Adrenal gland (tissue), 12 donors: ENCODE measurements around the gene ARHGEF25. TPM values are rescaled to one million over a fixed set of nuclear protein-coding genes. Genes with fewer than 3 reads are reported as not detected.

Experiments
- DNase-seq, 7 donors: peaks; one replicate each; pipeline ENCODE4 v3.0.0-alpha.2; 2019 to 2020
- H3K27ac ChIP-seq, 5 donors: fragments of 200-600 bp; sonication (generic) in 4 of 5; 1 replicate in 3 of 5; 2 replicates in 2 of 5; pipeline versions ENCODE4 v1.5.1 to v1.8.0; 2016 to 2020; ENCODE audit warnings: mild to moderate bottlenecking in 1 of 5
- H3K27me3 ChIP-seq: fragments of 200-600 bp; 2 replicates; pipeline ENCODE4 v1.8.0; 2021
- H3K36me3 ChIP-seq, 2 donors: fragments of 200-600 bp; replicated peaks in 1 of 2; 1 replicate in 1 of 2; 2 replicates in 1 of 2; pipeline versions ENCODE4 v1.5.1 to v1.8.0; 2018 to 2022
- H3K4me1 ChIP-seq, 2 donors: fragments of 200-600 bp; replicated peaks in 1 of 2; 1 replicate in 1 of 2; 2 replicates in 1 of 2; pipeline versions ENCODE4 v1.5.1 to v1.8.0; 2018 to 2021
- H3K4me3 ChIP-seq, 4 donors: fragments of 200-600 bp; sonication (generic) in 3 of 4; one replicate each; pipeline ENCODE4 v1.5.1; 2016 to 2018
- H3K9me3 ChIP-seq, 3 donors: fragments of 200-600 bp; sonication (generic) in 1 of 3; replicated peaks in 1 of 3; 1 replicate in 2 of 3; 2 replicates in 1 of 3; pipeline versions ENCODE4 v1.5.1 to v1.8.0; 2016 to 2021
- POLR2A ChIP-seq, 2 donors: fragments of 450-650 bp; IDR thresholded peaks; one replicate each; pipeline ENCODE4 v1.6.1; 2017; ENCODE audit warnings: antibody characterized with exemption in 2 of 2, mild to moderate bottlenecking in 2 of 2, moderate library complexity in 1 of 2
- WGBS, 4 donors: extraction: QIAGEN DNeasy Blood & Tissue Kit in 2 of 4; methylation state at CpG; one replicate each; pipeline versions ENCODE4 v1.1.5 to v1.1.7; 2013 to 2017; 5-methylcytosine and 5-hydroxymethylcytosine counted together
- intact Hi-C, 2 donors: fragments of 100-400 bp; cut with DNase I; formaldehyde crosslinking; loops; one replicate each; pipeline versions ENCODE4 v1.14.1 to v1.15.0; 2022 to 2023
- polyA plus RNA-seq, 3 donors: library from polyadenylated mRNA; stranded (reverse); fragments of 200-250 nt in 2 of 3; fragments of 350-450 nt in 1 of 3; fragmentation: Illumina TruSeq in 1 of 3; extraction: RNeasy Lipid Tissue Mini Kit (QIAGEN cat#74804) in 1 of 3; gene quantifications; one replicate each; pipeline ENCODE4 v1.2.3, GENCODE V29; 2013 to 2014
- total RNA-seq, 9 donors: library from RNA; depleted of rRNA in 4 of 9; stranded (reverse); fragments of >200 nt in 4 of 9; fragments of 120-200 nt in 1 of 9; fragmentation: NEBNext Ultra II Directional in 1 of 9; extraction: Animal tissue kit (Norgen Biotek cat#: 25700) in 1 of 9; gene quantifications; one replicate each; pipeline versions ENCODE4 v1.1.0 to v1.2.4, GENCODE V29; 2013 to 2023
- TF ChIP-seq, protein P1 (sequence below), 6 experiments: fragments of 450-650 bp in 4 of 6; fragments of 200-600 bp in 2 of 6; sonication (generic) in 1 of 6; IDR thresholded peaks; 1 replicate in 5 of 6; 2 replicates in 1 of 6; pipeline versions ENCODE4 v1.5.1 to v1.8.0; 2016 to 2021; ENCODE audit warnings: antibody characterized with exemption in 6 of 6, mild to moderate bottlenecking in 2 of 6, moderate library complexity in 1 of 6
- donor health status: healthy with polysubstance abuse.
- donor health status: Bipolar disorder and iron deficiency.
- donor health status: DM: yes; HTN: yes; CAD: no.
- donor health status: DM: no; HTN: no; CAD: no.
- donor health status: DM: no; HTN: no; CAD: no.
- donor health status: DM: yes; HTN: yes; CAD: no.

ARHGEF25 gene
- total and polyA plus RNA-seq, 12 donors: 4.9 to 86.4 (median 9.9) TPM

GRCh38 chr12:57629897-57630471 is 18.7 kb downstream of the ARHGEF25 start:
- no peaks in the 10 kb centered on the region for H3K9me3 ChIP-seq
- no peak overlapping the region for H3K27ac ChIP-seq
- H3K4me1 ChIP-seq: peaks cover 15 to 23% of the 10 kb centered on the region in 2 donors
- 80 to 88% (median 85%) methylated on average over 4 to 5 of the region's 5 CpGs for WGBS, 4 donors
- H3K27me3 ChIP-seq: peaks cover 55% of the 10 kb centered on the region
- TF ChIP-seq POLR2A (IDR thresholded peaks at IDR 0.05): no peak
- TF ChIP-seq, protein P1, sequence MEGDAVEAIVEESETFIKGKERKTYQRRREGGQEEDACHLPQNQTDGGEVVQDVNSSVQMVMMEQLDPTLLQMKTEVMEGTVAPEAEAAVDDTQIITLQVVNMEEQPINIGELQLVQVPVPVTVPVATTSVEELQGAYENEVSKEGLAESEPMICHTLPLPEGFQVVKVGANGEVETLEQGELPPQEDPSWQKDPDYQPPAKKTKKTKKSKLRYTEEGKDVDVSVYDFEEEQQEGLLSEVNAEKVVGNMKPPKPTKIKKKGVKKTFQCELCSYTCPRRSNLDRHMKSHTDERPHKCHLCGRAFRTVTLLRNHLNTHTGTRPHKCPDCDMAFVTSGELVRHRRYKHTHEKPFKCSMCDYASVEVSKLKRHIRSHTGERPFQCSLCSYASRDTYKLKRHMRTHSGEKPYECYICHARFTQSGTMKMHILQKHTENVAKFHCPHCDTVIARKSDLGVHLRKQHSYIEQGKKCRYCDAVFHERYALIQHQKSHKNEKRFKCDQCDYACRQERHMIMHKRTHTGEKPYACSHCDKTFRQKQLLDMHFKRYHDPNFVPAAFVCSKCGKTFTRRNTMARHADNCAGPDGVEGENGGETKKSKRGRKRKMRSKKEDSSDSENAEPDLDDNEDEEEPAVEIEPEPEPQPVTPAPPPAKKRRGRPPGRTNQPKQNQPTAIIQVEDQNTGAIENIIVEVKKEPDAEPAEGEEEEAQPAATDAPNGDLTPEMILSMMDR (IDR thresholded peaks at IDR 0.05): no peak
- intact Hi-C loops: no loop called here
- no peak overlapping the region for H3K4me3 ChIP-seq
- DNase-seq: peak in 1 of 7 donors; percentile 17
- H3K36me3 ChIP-seq: no peaks in the 10 kb centered on the region

- TF ChIP-seq, protein P1 (IDR thresholded peaks at IDR 0.05): no peak
- no peak for TF ChIP-seq POLR2A (IDR thresholded peaks at IDR 0.05)
- Histone ChIP-seq H3K4me3 (no peak overlapping the region), H3K27ac (no peak overlapping the region), H3K9me3 (no peaks in the 10 kb centered on the region), H3K27me3 (peaks cover 52% of the 10 kb centered on the region), H3K4me1 (peaks cover 15 to 23% of the 10 kb centered on the region in 2 donors), H3K36me3 (no peaks in the 10 kb centered on the region)
- peak in 1 of 7 donors; percentile 12 for DNase-seq
- intact Hi-C loops: no loop called here
- 50 to 68% (median 58%) methylated on average over 3 to 6 of the region's 6 CpGs for WGBS, 4 donors
Observed at GRCh38 chr12:57630891-57631433, 19.7 kb downstream of the ARHGEF25 start.

- TF ChIP-seq, protein P1 (IDR thresholded peaks at IDR 0.05): no peak
- no peak for TF ChIP-seq POLR2A (IDR thresholded peaks at IDR 0.05)
- H3K4me3 ChIP-seq: peak overlapping the region in 1 of 4 donors; percentile 72
- no peaks in the 10 kb centered on the region for H3K9me3 ChIP-seq
- no peaks in the 10 kb centered on the region for H3K36me3 ChIP-seq
- intact Hi-C loops: no loop called here
- peaks cover 45% of the 10 kb centered on the region for H3K27me3 ChIP-seq
- H3K4me1 ChIP-seq: peaks cover 15 to 23% of the 10 kb centered on the region in 2 donors
- no peak overlapping the region for H3K27ac ChIP-seq
- 11 to 56% (median 16%) methylated on average over 1 to 26 of the region's 26 CpGs for WGBS, 4 donors
- peak in 1 of 7 donors; percentile 4 for DNase-seq
Observed at GRCh38 chr12:57631566-57632072, 20.4 kb downstream of the ARHGEF25 start.

- no peak for TF ChIP-seq POLR2A (IDR thresholded peaks at IDR 0.05)
- TF ChIP-seq, protein P1 (IDR thresholded peaks at IDR 0.05): no peak
- no peak overlapping the region for H3K27ac ChIP-seq
- no peaks in the 10 kb centered on the region for H3K9me3 ChIP-seq
- no peaks in the 10 kb centered on the region for H3K36me3 ChIP-seq
- peak overlapping the region in 2 of 4 donors; percentile 13 to 72 for H3K4me3 ChIP-seq
- intact Hi-C loops: no loop called here
- DNase-seq: peak in 2 of 7 donors; percentile 19 to 23
- H3K27me3 ChIP-seq: peaks cover 43% of the 10 kb centered on the region
- peaks cover 15 to 23% of the 10 kb centered on the region in 2 donors for H3K4me1 ChIP-seq
- 0 to 2% (median 1%) methylated on average over 22 to 67 of the region's 67 CpGs for WGBS, 4 donors
Observed at GRCh38 chr12:57632073-57632957, 21.1 kb downstream of the ARHGEF25 start.
